Measurements from ENCODE around the gene SPECC1L. TPM values are rescaled to one million over a fixed set of nuclear protein-coding genes. Genes with fewer than 3 reads are reported as not detected.

Gene SPECC1L
- total and polyA plus RNA-seq, 10 of the 15 experiments (the other 5 are each of a cell fraction or from before 2014, with no cell fraction given), result 1.9 to 40.6 (median 19.1) TPM

GRCh38 chr22:24413736-24414385, 143.2 kb downstream of the SPECC1L start (continued):
- no peak for TF ChIP-seq RELA (IDR thresholded peaks at IDR 0.05; ENCODE audit: borderline replicate concordance, partially characterized antibody)

DNA sequence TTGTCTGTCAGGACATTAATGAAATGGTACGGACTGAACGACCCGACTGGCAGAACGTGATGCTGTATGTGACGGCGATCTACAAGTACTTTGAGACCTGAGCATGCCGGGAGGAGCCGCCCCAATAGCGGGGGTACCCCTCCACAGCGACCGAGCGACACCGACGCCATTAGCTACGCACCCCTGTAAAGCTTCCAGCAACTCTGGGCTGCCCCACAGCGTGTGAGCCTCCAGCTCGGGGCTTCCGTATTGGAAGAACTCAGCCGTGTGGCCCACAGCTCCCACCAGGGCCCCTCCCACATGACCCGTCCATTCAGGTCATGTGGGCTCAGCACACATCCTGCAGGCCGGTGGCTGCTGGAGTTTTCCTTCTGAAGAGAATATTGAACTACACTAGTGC, 143.9 kb downstream of the SPECC1L start:
- Histone ChIP-seq H3K36me3 (ENCODE audit: control insufficient read depth in 2 of 2, insufficient read depth in 2 of 2, low read length in 1 of 2) (peaks cover 4 to 18% of the 10 kb centered on the region in 2 experiments; a peak in 3 of 4 replicates), H3K4me3 (no peak overlapping the region), H2AFZ (ENCODE audit: control insufficient read depth, low read depth, low read length) (no peak overlapping the region), H3K79me2 (ENCODE audit: control insufficient read depth, insufficient read depth, low read length) (no peaks in the 10 kb centered on the region), H3K9me3 (replicated peaks; ENCODE audit: control insufficient read depth, insufficient read depth, low read length) (no peaks in the 10 kb centered on the region), H3K4me1 (ENCODE audit: control insufficient read depth, insufficient read depth, low read length) (peaks cover 10% of the 10 kb centered on the region), H3K27ac (ENCODE audit: control insufficient read depth, insufficient read depth) (no peak overlapping the region), H3K9ac (ENCODE audit: control insufficient read depth, insufficient read depth, low read length) (no peak overlapping the region), H3K27me3 (replicated peaks in 1 of 2; ENCODE audit: control insufficient read depth in 2 of 2, insufficient read depth in 2 of 2, low read length in 1 of 2) (no peaks in the 10 kb centered on the region), H3K4me2 (ENCODE audit: control insufficient read depth, insufficient read depth) (no peak overlapping the region), H4K20me1 (ENCODE audit: control insufficient read depth, insufficient read depth) (no peaks in the 10 kb centered on the region)
- in situ Hi-C loops (cut with MboI) (no loop called here), intact Hi-C loops (cut with micrococcal nuclease; ENCODE audit: unreplicated experiment) (no loop called here)
- ChIA-PET CTCF (interaction anchor here (0.9 kb wide), 1 partner anchor 12 kb away, joined by 3 read pairs; no protein-coding TSS in a partner anchor), RAD21 (ENCODE audit: unreplicated experiment) (no interaction called here), SMC1A (ENCODE audit: uncharacterized antibody, unreplicated experiment) (no interaction called here), POLR2A (no interaction called here)
- FAIRE-seq (no peak), ATAC-seq (no peak), DNase-seq (ENCODE audit: low read depth, low spot score) (no peak)
- 97% methylated on average over 21 of the region's 21 CpGs for WGBS (ENCODE audit: insufficient coverage, insufficient replicate concordance, low lambda C conversion rate, missing lambda C conversion rate)
- BruUV-seq (replicated peaks), result TSS peak; percentile 20
- TF ChIP-seq PML (IDR thresholded peaks at IDR 0.05; ENCODE audit: low read length), result no peak
- no peak for TF ChIP-seq CHD1 (IDR thresholded peaks at IDR 0.05; ENCODE audit: low read depth, low read length)
- no peak for TF ChIP-seq BMI1 (IDR thresholded peaks at IDR 0.05; ENCODE audit: borderline replicate concordance)
- TF ChIP-seq ZNF274 (IDR thresholded peaks at IDR 0.05; ENCODE audit: insufficient read depth, insufficient read length), result no peak
- TF ChIP-seq NR2F1 (conservative IDR thresholded peaks at IDR 0.05), result no peak
- TF ChIP-seq, protein P1, sequence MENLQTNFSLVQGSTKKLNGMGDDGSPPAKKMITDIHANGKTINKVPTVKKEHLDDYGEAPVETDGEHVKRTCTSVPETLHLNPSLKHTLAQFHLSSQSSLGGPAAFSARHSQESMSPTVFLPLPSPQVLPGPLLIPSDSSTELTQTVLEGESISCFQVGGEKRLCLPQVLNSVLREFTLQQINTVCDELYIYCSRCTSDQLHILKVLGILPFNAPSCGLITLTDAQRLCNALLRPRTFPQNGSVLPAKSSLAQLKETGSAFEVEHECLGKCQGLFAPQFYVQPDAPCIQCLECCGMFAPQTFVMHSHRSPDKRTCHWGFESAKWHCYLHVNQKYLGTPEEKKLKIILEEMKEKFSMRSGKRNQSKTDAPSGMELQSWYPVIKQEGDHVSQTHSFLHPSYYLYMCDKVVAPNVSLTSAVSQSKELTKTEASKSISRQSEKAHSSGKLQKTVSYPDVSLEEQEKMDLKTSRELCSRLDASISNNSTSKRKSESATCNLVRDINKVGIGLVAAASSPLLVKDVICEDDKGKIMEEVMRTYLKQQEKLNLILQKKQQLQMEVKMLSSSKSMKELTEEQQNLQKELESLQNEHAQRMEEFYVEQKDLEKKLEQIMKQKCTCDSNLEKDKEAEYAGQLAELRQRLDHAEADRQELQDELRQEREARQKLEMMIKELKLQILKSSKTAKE (IDR thresholded peaks at IDR 0.05; ENCODE audit: low read depth, poor library complexity, severe bottlenecking), result no peak
- TF ChIP-seq POLR2A (IDR thresholded peaks at IDR 0.05; ENCODE audit: low read depth, low read length), result no peak
- no peak for TF ChIP-seq ZZZ3 (IDR thresholded peaks at IDR 0.05; ENCODE audit: control insufficient read depth, insufficient read length, low read depth)
- no peak for TF ChIP-seq CUX1 (IDR thresholded peaks at IDR 0.05; ENCODE audit: insufficient replicate concordance, low read depth, low read length)
- TF ChIP-seq, protein P2, sequence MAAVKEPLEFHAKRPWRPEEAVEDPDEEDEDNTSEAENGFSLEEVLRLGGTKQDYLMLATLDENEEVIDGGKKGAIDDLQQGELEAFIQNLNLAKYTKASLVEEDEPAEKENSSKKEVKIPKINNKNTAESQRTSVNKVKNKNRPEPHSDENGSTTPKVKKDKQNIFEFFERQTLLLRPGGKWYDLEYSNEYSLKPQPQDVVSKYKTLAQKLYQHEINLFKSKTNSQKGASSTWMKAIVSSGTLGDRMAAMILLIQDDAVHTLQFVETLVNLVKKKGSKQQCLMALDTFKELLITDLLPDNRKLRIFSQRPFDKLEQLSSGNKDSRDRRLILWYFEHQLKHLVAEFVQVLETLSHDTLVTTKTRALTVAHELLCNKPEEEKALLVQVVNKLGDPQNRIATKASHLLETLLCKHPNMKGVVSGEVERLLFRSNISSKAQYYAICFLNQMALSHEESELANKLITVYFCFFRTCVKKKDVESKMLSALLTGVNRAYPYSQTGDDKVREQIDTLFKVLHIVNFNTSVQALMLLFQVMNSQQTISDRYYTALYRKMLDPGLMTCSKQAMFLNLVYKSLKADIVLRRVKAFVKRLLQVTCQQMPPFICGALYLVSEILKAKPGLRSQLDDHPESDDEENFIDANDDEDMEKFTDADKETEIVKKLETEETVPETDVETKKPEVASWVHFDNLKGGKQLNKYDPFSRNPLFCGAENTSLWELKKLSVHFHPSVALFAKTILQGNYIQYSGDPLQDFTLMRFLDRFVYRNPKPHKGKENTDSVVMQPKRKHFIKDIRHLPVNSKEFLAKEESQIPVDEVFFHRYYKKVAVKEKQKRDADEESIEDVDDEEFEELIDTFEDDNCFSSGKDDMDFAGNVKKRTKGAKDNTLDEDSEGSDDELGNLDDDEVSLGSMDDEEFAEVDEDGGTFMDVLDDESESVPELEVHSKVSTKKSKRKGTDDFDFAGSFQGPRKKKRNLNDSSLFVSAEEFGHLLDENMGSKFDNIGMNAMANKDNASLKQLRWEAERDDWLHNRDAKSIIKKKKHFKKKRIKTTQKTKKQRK (IDR thresholded peaks at IDR 0.05; ENCODE audit: low read depth, low read length), result no peak
- TF ChIP-seq HDAC6 (IDR thresholded peaks at IDR 0.05; ENCODE audit: unreplicated experiment), result no peak
